Transverse colon (tissue), 3 donors: Measurements from ENCODE around the gene PCDHA10.

Experiments used
- EP300 ChIP-seq: sonication (generic); formaldehyde crosslinking; IDR thresholded peaks from one replicate; pipeline ENCODE4 v1.6.1; 2017; ENCODE audit warnings: antibody characterized with exemption, low read depth
- POLR2A ChIP-seq: fragments of 450-650 bp; IDR thresholded peaks from one replicate; pipeline ENCODE4 v1.6.1; 2016; ENCODE audit warnings: antibody characterized with exemption, mild to moderate bottlenecking, moderate library complexity
- TF ChIP-seq, protein P1 (sequence below), 5 experiments: fragments of 200-600 bp in 3 of 5; fragments of 450-650 bp in 2 of 5; sonication (generic) in 3 of 5; IDR thresholded peaks; 1 replicate in 2 of 5; 2 replicates in 3 of 5; pipeline ENCODE4 v1.5.1; 2016 to 2017; ENCODE audit warnings: antibody characterized with exemption in 5 of 5, inconsistent platforms in 3 of 5, mild to moderate bottlenecking in 2 of 5, moderate library complexity in 1 of 5

- TF ChIP-seq, protein P1, sequence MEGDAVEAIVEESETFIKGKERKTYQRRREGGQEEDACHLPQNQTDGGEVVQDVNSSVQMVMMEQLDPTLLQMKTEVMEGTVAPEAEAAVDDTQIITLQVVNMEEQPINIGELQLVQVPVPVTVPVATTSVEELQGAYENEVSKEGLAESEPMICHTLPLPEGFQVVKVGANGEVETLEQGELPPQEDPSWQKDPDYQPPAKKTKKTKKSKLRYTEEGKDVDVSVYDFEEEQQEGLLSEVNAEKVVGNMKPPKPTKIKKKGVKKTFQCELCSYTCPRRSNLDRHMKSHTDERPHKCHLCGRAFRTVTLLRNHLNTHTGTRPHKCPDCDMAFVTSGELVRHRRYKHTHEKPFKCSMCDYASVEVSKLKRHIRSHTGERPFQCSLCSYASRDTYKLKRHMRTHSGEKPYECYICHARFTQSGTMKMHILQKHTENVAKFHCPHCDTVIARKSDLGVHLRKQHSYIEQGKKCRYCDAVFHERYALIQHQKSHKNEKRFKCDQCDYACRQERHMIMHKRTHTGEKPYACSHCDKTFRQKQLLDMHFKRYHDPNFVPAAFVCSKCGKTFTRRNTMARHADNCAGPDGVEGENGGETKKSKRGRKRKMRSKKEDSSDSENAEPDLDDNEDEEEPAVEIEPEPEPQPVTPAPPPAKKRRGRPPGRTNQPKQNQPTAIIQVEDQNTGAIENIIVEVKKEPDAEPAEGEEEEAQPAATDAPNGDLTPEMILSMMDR (IDR thresholded peaks at IDR 0.05): no peak
- TF ChIP-seq EP300: no peak
- no peak for TF ChIP-seq POLR2A
Observed at GRCh38 chr5:140828362-140828737, 27.3 kb upstream of the PCDHA10 start.
